Ovary (tissue), 9 donors: ENCODE data around the gene CADPS2. TPM values are rescaled to one million over a fixed set of nuclear protein-coding genes. Genes with fewer than 3 reads are reported as not detected.
A peak's percentile ranks its signal among the peaks of the same experiment; 100 is the strongest.

Source experiments
- DNase-seq, 5 donors: peaks; one replicate each; pipeline ENCODE4 v3.0.0-alpha.2; 2019 to 2020
- H3K27ac ChIP-seq, 2 donors: fragments of 200-600 bp; one replicate each; pipeline versions ENCODE4 v1.5.1 to v1.8.0; 2019 to 2022
- H3K27me3 ChIP-seq: fragments of 200-600 bp; one replicate; pipeline ENCODE4 v1.8.0; 2022
- H3K36me3 ChIP-seq: fragments of 200-600 bp; sonication (generic); one replicate; pipeline ENCODE4 v1.5.1; 2019
- H3K4me1 ChIP-seq: one replicate; pipeline ENCODE4 v1.8.1; 2013; ENCODE audit warnings: mild to moderate bottlenecking, moderate library complexity; ENCODE audit not compliant: insufficient read depth
- H3K4me3 ChIP-seq: fragments of 200-600 bp; sonication (generic); one replicate; pipeline ENCODE4 v1.5.1; 2017
- H3K9me3 ChIP-seq, 2 donors: fragments of 200-600 bp in 1 of 2; sonication (generic) in 1 of 2; one replicate each; pipeline versions ENCODE4 v1.5.1 to v1.8.1; 2013 to 2019; ENCODE audit warnings: mild to moderate bottlenecking in 1 of 2, moderate library complexity in 1 of 2
- CTCF ChIP-seq, 3 donors: fragments of 450-650 bp in 2 of 3; fragments of 200-600 bp in 1 of 3; IDR thresholded peaks; one replicate each; pipeline versions ENCODE4 v1.5.1 to v1.8.0; 2016 to 2022; ENCODE audit warnings: antibody characterized with exemption in 3 of 3, mild to moderate bottlenecking in 1 of 3
- EP300 ChIP-seq: sonication (generic); formaldehyde crosslinking; IDR thresholded peaks from one replicate; pipeline ENCODE4 v1.6.1; 2017; ENCODE audit warnings: antibody characterized with exemption
- POLR2A ChIP-seq: fragments of 450-650 bp; IDR thresholded peaks from one replicate; pipeline ENCODE4 v1.6.1; 2017; ENCODE audit warnings: antibody characterized with exemption, mild to moderate bottlenecking, moderate library complexity
- WGBS, 3 donors: extraction: QIAGEN DNeasy Blood & Tissue Kit in 1 of 3; methylation state at CpG; one replicate each; pipeline versions ENCODE4 v1.1.5 to v1.1.7; 2013 to 2017; 5-methylcytosine and 5-hydroxymethylcytosine counted together
- intact Hi-C, 4 donors: fragments of 100-400 bp; cut with DNase I; formaldehyde crosslinking; loops; one replicate each; pipeline versions ENCODE4 v1.11.0 to v1.15.1; 2022 to 2023
- polyA plus RNA-seq, 2 donors: library from polyadenylated mRNA; stranded (reverse); fragments of 200-250 nt in 1 of 2; fragments of 350-450 nt in 1 of 2; fragmentation: Illumina TruSeq in 1 of 2; extraction: RNeasy Lipid Tissue Mini Kit (QIAGEN cat#74804) in 1 of 2; gene quantifications; one replicate each; pipeline ENCODE4 v1.2.3, GENCODE V29; 2013 to 2014
- total RNA-seq, 7 donors: library from RNA; depleted of rRNA in 2 of 7; stranded (reverse); fragments of >200 nt in 2 of 7; fragmentation: NEBNext Ultra II Directional in 3 of 7; extraction: Animal tissue kit (Norgen Biotek cat#: 25700) in 3 of 7; gene quantifications; one replicate each; pipeline versions ENCODE4 v1.1.0 to v1.2.4, GENCODE V29; 2016 to 2023
- donor health status: DM: no; HTN: no; CAD: no; lungs with moderate emphysema.
- donor health status: DM: no; HTN: no; CAD: no.
- donor health status: Bipolar disorder and iron deficiency.
- donor health status: DM: yes; HTN: yes; CAD: no.
- donor health status: DM: no; HTN: no; CAD: no.
- donor health status: DM: yes; HTN: yes; CAD: no.

Gene CADPS2
- total and polyA plus RNA-seq, 9 donors = 10.1 to 26.7 (median 16.6) TPM

- Histone ChIP-seq H3K27me3 (peaks cover 3% of the 10 kb centered on the region), H3K36me3 (no peaks in the 10 kb centered on the region), H3K9me3 (no peaks in the 10 kb centered on the region), H3K4me3 (no peak overlapping the region), H3K27ac (no peak overlapping the region), H3K4me1 (no peaks in the 10 kb centered on the region)
- DNase-seq = no peak
- intact Hi-C loops = no loop called here
- WGBS, 3 donors = 81 to 89% (median 87%) methylated on average over 8 of the region's 8 CpGs
- TF ChIP-seq CTCF (IDR thresholded peaks at IDR 0.05) (no peak), POLR2A (no peak), EP300 (no peak)
These were observed 557.0 kb downstream of the CADPS2 start for GRCh38 chr7:122329145-122329802.

- TF ChIP-seq EP300 (no peak), CTCF (IDR thresholded peaks at IDR 0.05) (no peak), POLR2A (no peak)
- 74 to 90% (median 78%) methylated on average over 3 of the region's 3 CpGs for WGBS, 3 donors
- no peaks in the 10 kb centered on the region for H3K9me3 ChIP-seq
- no peak for DNase-seq
- H3K27me3 ChIP-seq = peaks cover 3% of the 10 kb centered on the region
- no peaks in the 10 kb centered on the region for H3K4me1 ChIP-seq
- no peak overlapping the region for H3K4me3 ChIP-seq
- H3K36me3 ChIP-seq = no peaks in the 10 kb centered on the region
- H3K27ac ChIP-seq = no peak overlapping the region
- intact Hi-C loops = no loop called here
These were observed 558.3 kb downstream of the CADPS2 start for GRCh38 chr7:122327969-122328368.

- WGBS, 3 donors = 8 to 13% (median 10%) methylated on average over 71 of the region's 71 CpGs
- no peak overlapping the region for H3K27ac ChIP-seq
- H3K27me3 ChIP-seq = no peaks in the 10 kb centered on the region
- intact Hi-C loops = no loop called here
- no peaks in the 10 kb centered on the region for H3K9me3 ChIP-seq
- H3K4me1 ChIP-seq = peaks cover 2% of the 10 kb centered on the region
- TF ChIP-seq EP300 = no peak
- TF ChIP-seq CTCF (IDR thresholded peaks at IDR 0.05) = no peak
- TF ChIP-seq POLR2A = no peak
- DNase-seq = peak in 1 of 5 donors; percentile 13
- H3K4me3 ChIP-seq = no peak overlapping the region
- no peaks in the 10 kb centered on the region for H3K36me3 ChIP-seq
These were observed 569.5 kb downstream of the CADPS2 start for GRCh38 chr7:122316467-122317388.

GRCh38 chr7:122315507-122316466 is 570.5 kb downstream of the CADPS2 start:
- DNase-seq = no peak
- H3K36me3 ChIP-seq = no peaks in the 10 kb centered on the region
- H3K4me3 ChIP-seq = no peak overlapping the region
- H3K4me1 ChIP-seq = peaks cover 2% of the 10 kb centered on the region
- 11 to 12% (median 11%) methylated on average over 25 of the region's 25 CpGs for WGBS, 3 donors
- no peaks in the 10 kb centered on the region for H3K27me3 ChIP-seq
- no peaks in the 10 kb centered on the region for H3K9me3 ChIP-seq
- H3K27ac ChIP-seq = no peak overlapping the region
- TF ChIP-seq CTCF (IDR thresholded peaks at IDR 0.05) (no peak), POLR2A (no peak), EP300 (no peak)
- intact Hi-C loops = no loop called here
